ENCODE results near the gene SV2C. TPM values are rescaled to one million over a fixed set of nuclear protein-coding genes. Genes with fewer than 3 reads are reported as not detected.

SV2C gene
- total and polyA plus RNA-seq, 3 donors from 2014 or later: 0.24 to 0.87 (median 0.56) TPM

- H3K4me1 ChIP-seq: no peaks in the 10 kb centered on the region
- no peak for TF ChIP-seq CTCF (IDR thresholded peaks at IDR 0.05)
- no peak for TF ChIP-seq POLR2A (IDR thresholded peaks at IDR 0.05)
- WGBS, 2 donors: 90 to 92% methylated on average over 6 of the region's 6 CpGs
These were observed 206.5 kb downstream of the SV2C start for GRCh38 chr5:76289692-76290091.

GRCh38 chr5:76290321-76290757 lies 207.2 kb downstream of the SV2C start:
- TF ChIP-seq POLR2A (IDR thresholded peaks at IDR 0.05): no peak
- no peak for TF ChIP-seq CTCF (IDR thresholded peaks at IDR 0.05)
- 92 to 93% methylated on average over 3 of the region's 3 CpGs for WGBS, 2 donors

More at GRCh38 chr5:76289692-76290091, 206.5 kb downstream of the SV2C start:
- Histone ChIP-seq H3K9me3 (no peaks in the 10 kb centered on the region), H3K36me3 (ENCODE audit: low read depth, missing control alignments) (no peaks in the 10 kb centered on the region), H3K27ac (no peak overlapping the region), H3K27me3 (no peaks in the 10 kb centered on the region), H3K4me3 (no peak overlapping the region)
- intact Hi-C loops (cut with DNase I; ENCODE audit: low total_unique reads): no loop called here
- DNase-seq: no peak

DNA sequence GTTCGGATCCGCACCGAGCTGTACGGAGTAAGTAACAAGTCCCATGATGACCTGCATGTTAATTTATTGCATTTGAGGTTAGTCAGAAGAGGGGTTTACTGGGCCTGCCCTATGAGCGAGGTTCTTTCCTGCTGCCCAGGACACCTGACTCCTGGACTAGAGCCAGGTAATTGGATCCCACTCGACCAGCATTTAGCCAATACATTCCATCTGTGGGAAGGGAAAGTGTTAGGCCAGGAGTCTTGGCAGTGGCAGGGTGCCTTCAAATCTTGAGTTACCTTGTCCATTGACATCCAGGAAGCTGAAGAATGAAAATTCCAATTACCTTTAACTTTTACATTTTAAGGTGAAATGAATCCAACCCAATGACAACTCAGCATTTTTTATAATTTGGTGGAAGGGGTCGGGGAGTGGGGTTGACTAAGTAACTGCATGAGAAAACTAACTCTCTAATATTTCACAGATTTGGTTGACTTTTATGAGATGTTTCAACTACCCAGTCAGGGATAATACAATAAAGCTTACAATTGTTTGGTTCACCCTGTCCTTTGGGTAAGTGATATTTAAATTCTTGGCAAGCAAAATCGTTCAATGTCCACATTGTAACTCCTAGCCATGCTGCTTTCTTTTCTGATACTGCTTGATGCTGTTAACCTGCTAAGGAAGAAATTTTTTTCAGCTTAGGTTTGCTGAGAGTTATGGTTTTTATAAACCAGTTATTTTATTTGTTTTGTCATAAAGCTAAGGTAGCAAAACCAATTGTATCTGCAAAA lies 208.3 kb downstream of the SV2C start:
- 74 to 85% methylated on average over 8 of the region's 8 CpGs for WGBS, 2 donors
- TF ChIP-seq POLR2A (IDR thresholded peaks at IDR 0.05) (no peak), CTCF (IDR thresholded peaks at IDR 0.05) (no peak)

More at GRCh38 chr5:76290321-76290757, 207.2 kb downstream of the SV2C start:
- Histone ChIP-seq H3K4me1 (no peaks in the 10 kb centered on the region), H3K36me3 (ENCODE audit: low read depth, missing control alignments) (no peaks in the 10 kb centered on the region), H3K27me3 (no peaks in the 10 kb centered on the region), H3K4me3 (no peak overlapping the region), H3K9me3 (no peaks in the 10 kb centered on the region), H3K27ac (no peak overlapping the region)
- no peak for DNase-seq
- intact Hi-C loops (cut with DNase I; ENCODE audit: low total_unique reads): no loop called here

DNA sequence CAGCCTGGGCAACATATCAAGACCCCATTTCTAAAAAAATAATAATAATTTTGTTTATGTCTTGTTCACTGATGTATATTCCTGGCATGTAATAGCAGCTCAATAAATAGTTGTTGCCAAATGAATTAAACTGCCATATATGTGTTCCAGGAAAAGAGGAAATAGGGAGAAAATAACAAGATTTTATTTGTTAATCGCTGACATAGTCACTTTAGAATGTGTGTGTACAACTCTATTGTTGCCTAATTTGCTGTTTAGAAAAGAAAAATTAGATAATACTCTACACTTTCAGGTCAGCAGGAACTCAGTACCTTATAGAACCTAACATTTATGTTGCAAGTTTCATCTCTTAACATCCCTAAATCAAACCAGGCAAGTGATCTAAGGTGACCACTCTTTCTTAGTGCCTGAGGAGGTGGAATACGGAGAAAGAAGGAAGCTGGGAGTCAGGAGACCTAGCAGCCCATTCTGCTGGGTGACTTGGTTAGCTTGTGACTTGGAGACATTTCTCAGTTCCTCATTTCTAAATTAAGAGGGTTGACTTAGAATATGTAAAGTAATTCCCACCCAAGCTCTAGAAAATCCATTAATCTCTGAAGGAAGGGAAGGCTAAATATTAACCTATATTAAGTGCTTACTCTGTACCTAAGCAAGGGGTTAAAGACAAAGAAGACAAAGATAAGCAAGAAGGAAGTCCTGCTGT lies 209.6 kb downstream of the SV2C start:
- DNase-seq: no peak

More for the DNA sequence above, 208.3 kb downstream of the SV2C start:
- Histone ChIP-seq H3K4me3 (no peak overlapping the region), H3K27ac (no peak overlapping the region), H3K4me1 (no peaks in the 10 kb centered on the region), H3K27me3 (no peaks in the 10 kb centered on the region), H3K9me3 (no peaks in the 10 kb centered on the region), H3K36me3 (ENCODE audit: low read depth, missing control alignments) (no peaks in the 10 kb centered on the region)
- DNase-seq: no peak
- intact Hi-C loops (cut with DNase I; ENCODE audit: low total_unique reads): no loop called here

More for the DNA sequence above, 209.6 kb downstream of the SV2C start:
- no peak overlapping the region for H3K27ac ChIP-seq
- H3K9me3 ChIP-seq: no peaks in the 10 kb centered on the region
- no peaks in the 10 kb centered on the region for H3K4me1 ChIP-seq
- TF ChIP-seq CTCF (IDR thresholded peaks at IDR 0.05): no peak
- TF ChIP-seq POLR2A (IDR thresholded peaks at IDR 0.05): no peak
- WGBS, 2 donors: 72 to 91% methylated on average over 2 of the region's 2 CpGs
- no peaks in the 10 kb centered on the region for H3K27me3 ChIP-seq
- no peak overlapping the region for H3K4me3 ChIP-seq
- H3K36me3 ChIP-seq (ENCODE audit: low read depth, missing control alignments): no peaks in the 10 kb centered on the region
- intact Hi-C loops (cut with DNase I; ENCODE audit: low total_unique reads): no loop called here

Measured in testis (tissue), 3 donors.